ENCODE data around the gene DMD. TPM values are rescaled to one million over a fixed set of nuclear protein-coding genes. Genes with fewer than 3 reads are reported as not detected.

Gene DMD
- total and polyA plus RNA-seq, 4 donors, result 3.9 to 73.8 (median 11.2) TPM

DNA sequence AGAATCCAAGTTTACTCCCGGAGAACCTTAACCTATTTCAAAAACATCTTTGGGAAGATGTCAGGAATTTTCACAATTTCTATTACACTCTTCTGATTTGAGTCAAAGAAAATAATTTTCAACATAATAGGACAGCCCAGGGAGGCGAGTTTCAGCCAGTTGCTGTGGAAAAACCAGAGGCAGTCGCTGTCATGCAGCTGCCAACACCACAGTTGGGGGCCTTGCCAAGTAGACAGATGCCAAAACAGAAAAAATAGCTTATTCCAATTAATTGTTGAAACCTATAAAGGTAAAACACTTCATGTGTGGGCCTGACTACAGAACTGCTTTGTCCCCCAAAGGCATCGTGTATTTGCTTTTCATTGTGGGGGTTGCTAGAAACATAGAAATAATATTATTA, 225.8 kb downstream of the DMD start:
- WGBS, 2 donors, result 67 to 78% methylated on average over 4 of the region's 4 CpGs

DNA sequence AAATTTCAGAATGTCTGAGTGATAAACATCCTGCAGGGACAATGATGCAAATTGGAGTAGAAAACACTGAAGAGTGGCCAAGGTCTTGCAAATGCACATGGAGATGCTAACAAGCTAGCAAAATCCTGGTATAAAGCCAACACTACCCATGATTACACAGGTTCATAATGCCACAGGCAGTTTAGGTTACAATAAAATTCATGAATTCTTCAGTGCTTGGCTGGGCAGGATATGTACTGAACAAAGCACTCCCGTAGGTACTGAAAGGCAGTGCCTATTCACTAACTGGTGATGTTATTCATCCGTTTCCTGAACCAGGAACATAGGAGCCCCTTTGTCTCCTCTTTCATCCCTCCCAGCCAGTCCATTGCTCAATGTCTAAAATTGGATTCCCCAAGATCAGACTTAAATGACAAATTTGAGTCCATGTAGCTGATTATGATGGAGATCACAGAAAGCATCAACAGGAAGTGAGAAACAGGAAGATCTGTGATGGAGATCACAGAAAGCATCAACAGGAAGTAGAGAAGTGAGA, 244.5 kb downstream of the DMD start:
- H3K9ac ChIP-seq (ENCODE audit: insufficient read depth in 1 of 2, low read length in 2 of 2), result no peak overlapping the region
- no peaks in the 10 kb centered on the region for H3K9me3 ChIP-seq (ENCODE audit: control insufficient read depth in 4 of 4, insufficient read depth in 3 of 4, low read length in 3 of 4)
- DNase-seq (no peak), ATAC-seq (ENCODE audit: insufficient read depth, low FRiP score) (no peak)
- no peak overlapping the region for H3K4me3 ChIP-seq
- H3K4me1 ChIP-seq (ENCODE audit: control insufficient read depth in 5 of 5, insufficient read depth in 5 of 5, low read length in 5 of 5), result no peaks in the 10 kb centered on the region
- H3K27me3 ChIP-seq (ENCODE audit: control insufficient read depth in 3 of 3, insufficient read depth in 3 of 3, low read length in 2 of 3), result peaks cover 0 to 2% (median 0%) of the 10 kb centered on the region in 3 donors
- H3K36me3 ChIP-seq (ENCODE audit: control insufficient read depth in 4 of 4, insufficient read depth in 4 of 4, low read length in 4 of 4), result no peaks in the 10 kb centered on the region
- no peak overlapping the region for H3K27ac ChIP-seq (ENCODE audit: low read depth in 1 of 2, low read length in 1 of 2)
- TF ChIP-seq, protein P1, sequence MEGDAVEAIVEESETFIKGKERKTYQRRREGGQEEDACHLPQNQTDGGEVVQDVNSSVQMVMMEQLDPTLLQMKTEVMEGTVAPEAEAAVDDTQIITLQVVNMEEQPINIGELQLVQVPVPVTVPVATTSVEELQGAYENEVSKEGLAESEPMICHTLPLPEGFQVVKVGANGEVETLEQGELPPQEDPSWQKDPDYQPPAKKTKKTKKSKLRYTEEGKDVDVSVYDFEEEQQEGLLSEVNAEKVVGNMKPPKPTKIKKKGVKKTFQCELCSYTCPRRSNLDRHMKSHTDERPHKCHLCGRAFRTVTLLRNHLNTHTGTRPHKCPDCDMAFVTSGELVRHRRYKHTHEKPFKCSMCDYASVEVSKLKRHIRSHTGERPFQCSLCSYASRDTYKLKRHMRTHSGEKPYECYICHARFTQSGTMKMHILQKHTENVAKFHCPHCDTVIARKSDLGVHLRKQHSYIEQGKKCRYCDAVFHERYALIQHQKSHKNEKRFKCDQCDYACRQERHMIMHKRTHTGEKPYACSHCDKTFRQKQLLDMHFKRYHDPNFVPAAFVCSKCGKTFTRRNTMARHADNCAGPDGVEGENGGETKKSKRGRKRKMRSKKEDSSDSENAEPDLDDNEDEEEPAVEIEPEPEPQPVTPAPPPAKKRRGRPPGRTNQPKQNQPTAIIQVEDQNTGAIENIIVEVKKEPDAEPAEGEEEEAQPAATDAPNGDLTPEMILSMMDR (IDR thresholded peaks at IDR 0.05; ENCODE audit: control extremely low read depth, extremely low read depth), result no peak
- WGBS, 2 donors, result 60 to 73% methylated on average over 2 of the region's 2 CpGs

More for the DNA sequence above, 225.8 kb downstream of the DMD start:
- Histone ChIP-seq H3K36me3 (ENCODE audit: control insufficient read depth in 4 of 4, insufficient read depth in 4 of 4, low read length in 4 of 4) (no peaks in the 10 kb centered on the region), H3K4me1 (ENCODE audit: control insufficient read depth in 5 of 5, insufficient read depth in 5 of 5, low read length in 5 of 5) (peaks cover 0 to 2% (median 0%) of the 10 kb centered on the region in 5 donors), H3K27ac (ENCODE audit: low read depth in 1 of 2, low read length in 1 of 2) (no peak overlapping the region), H3K4me3 (no peak overlapping the region), H3K9me3 (ENCODE audit: control insufficient read depth in 4 of 4, insufficient read depth in 3 of 4, low read length in 3 of 4) (no peaks in the 10 kb centered on the region), H3K27me3 (ENCODE audit: control insufficient read depth in 3 of 3, insufficient read depth in 3 of 3, low read length in 2 of 3) (peaks cover 0 to 2% (median 0%) of the 10 kb centered on the region in 3 donors), H3K9ac (ENCODE audit: insufficient read depth in 1 of 2, low read length in 2 of 2) (no peak overlapping the region)
- TF ChIP-seq, protein P1 (IDR thresholded peaks at IDR 0.05; ENCODE audit: control extremely low read depth, extremely low read depth), result no peak
- peak in 1 of 3 donors; percentile 0 for DNase-seq
- no peak for ATAC-seq (ENCODE audit: insufficient read depth, low FRiP score)

DNA sequence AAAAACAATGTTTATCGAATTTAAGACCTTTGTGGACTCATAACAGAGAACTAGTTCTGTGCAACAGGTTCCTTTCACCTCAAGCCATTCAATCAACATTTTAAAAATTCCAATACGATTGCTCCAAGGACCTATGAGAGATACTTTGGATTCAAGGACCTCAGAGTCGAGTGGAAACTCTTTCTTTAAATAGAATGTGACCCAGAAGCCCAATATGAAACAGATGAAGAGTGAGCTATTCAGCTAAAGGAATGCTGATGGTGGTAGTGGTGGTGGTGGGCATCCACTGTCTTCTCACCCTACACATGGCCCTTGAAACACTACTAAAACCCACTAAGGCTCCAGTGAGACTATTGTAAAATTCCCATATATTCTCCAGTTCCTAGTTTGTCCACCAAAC, 257.2 kb downstream of the DMD start:
- DNase-seq (no peak), ATAC-seq (ENCODE audit: insufficient read depth, low FRiP score) (no peak)
- no peak overlapping the region for H3K4me3 ChIP-seq
- no peaks in the 10 kb centered on the region for H3K9me3 ChIP-seq (ENCODE audit: control insufficient read depth in 4 of 4, insufficient read depth in 3 of 4, low read length in 3 of 4)
- H3K27me3 ChIP-seq (ENCODE audit: control insufficient read depth in 3 of 3, insufficient read depth in 3 of 3, low read length in 2 of 3), result peaks cover 0 to 2% (median 0%) of the 10 kb centered on the region in 3 donors
- TF ChIP-seq, protein P1 (IDR thresholded peaks at IDR 0.05; ENCODE audit: control extremely low read depth, extremely low read depth), result no peak
- H3K27ac ChIP-seq (ENCODE audit: low read depth in 1 of 2, low read length in 1 of 2), result no peak overlapping the region
- H3K9ac ChIP-seq (ENCODE audit: insufficient read depth in 1 of 2, low read length in 2 of 2), result no peak overlapping the region
- WGBS, 2 donors, result 41 to 75% methylated on average over 3 of the region's 3 CpGs
- H3K4me1 ChIP-seq (ENCODE audit: control insufficient read depth in 5 of 5, insufficient read depth in 5 of 5, low read length in 5 of 5), result no peaks in the 10 kb centered on the region
- no peaks in the 10 kb centered on the region for H3K36me3 ChIP-seq (ENCODE audit: control insufficient read depth in 4 of 4, insufficient read depth in 4 of 4, low read length in 4 of 4)

DNA sequence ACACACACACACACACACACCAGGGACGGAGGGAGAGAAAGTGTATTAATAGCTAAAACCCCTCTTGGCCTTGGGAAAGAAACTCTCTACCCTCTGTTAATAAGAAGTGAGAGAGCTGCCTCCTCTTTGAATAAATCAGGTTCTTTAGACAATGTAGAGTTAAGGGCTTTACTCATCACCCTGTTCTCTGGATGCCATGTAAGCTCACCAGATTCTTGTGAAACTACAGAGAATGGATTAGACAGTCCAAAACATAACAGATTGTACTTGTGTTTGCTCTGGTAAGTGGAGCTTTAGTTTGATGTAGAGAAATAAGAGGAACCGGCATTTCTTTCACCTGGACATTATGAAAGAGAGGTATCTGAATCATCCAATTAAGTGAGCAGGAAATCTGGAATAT, 263.2 kb downstream of the DMD start:
- Histone ChIP-seq H3K4me3 (no peak overlapping the region), H3K36me3 (ENCODE audit: control insufficient read depth in 4 of 4, insufficient read depth in 4 of 4, low read length in 4 of 4) (no peaks in the 10 kb centered on the region), H3K27ac (ENCODE audit: low read depth in 1 of 2, low read length in 1 of 2) (no peak overlapping the region), H3K4me1 (ENCODE audit: control insufficient read depth in 5 of 5, insufficient read depth in 5 of 5, low read length in 5 of 5) (no peaks in the 10 kb centered on the region), H3K27me3 (ENCODE audit: control insufficient read depth in 3 of 3, insufficient read depth in 3 of 3, low read length in 2 of 3) (no peaks in the 10 kb centered on the region), H3K9ac (ENCODE audit: insufficient read depth in 1 of 2, low read length in 2 of 2) (no peak overlapping the region), H3K9me3 (ENCODE audit: control insufficient read depth in 4 of 4, insufficient read depth in 3 of 4, low read length in 3 of 4) (no peaks in the 10 kb centered on the region)
- no peak for DNase-seq
- ATAC-seq (ENCODE audit: insufficient read depth, low FRiP score), result no peak
- TF ChIP-seq, protein P1 (IDR thresholded peaks at IDR 0.05; ENCODE audit: control extremely low read depth, extremely low read depth), result no peak
- WGBS, 2 donors, result 71 to 75% methylated on average over 2 of the region's 2 CpGs

All from lung (tissue), 12 donors.